OCI-LY7 (cell line): Measurements from ENCODE around the gene CUL2. TPM values are rescaled to one million over a fixed set of nuclear protein-coding genes. Genes with fewer than 3 reads are reported as not detected.

ENCODE experiments used
- BruUV-seq: library from RNA; stranded (reverse); fragments of 400-500 nt; replicated peaks from 2 replicates; lab custom pipeline; 2021; lab: Mats Ljungman, UMichigan
- CTCF ChIA-PET: fragments of 300-600 bp; sonication (Branson Sonifier 250); formaldehyde crosslinking; loops from one replicate; lab custom pipeline; 2022; ENCODE audit warnings: antibody characterized with exemption; ENCODE audit not compliant: unreplicated experiment; lab: Charles Lee
- POLR2A ChIA-PET: fragments of 300-600 bp; sonication (Branson Sonifier 250); formaldehyde crosslinking; loops from one replicate; lab custom pipeline; 2022; ENCODE audit warnings: antibody characterized with exemption; lab: Charles Lee
- DNase-seq: peaks from one replicate; pipeline ENCODE4 v3.0.0-alpha.2; 2015; ENCODE audit warnings: low spot score
- H2AFZ ChIP-seq: fragments of 200-600 bp; sonication (generic), shearing (Covaris generic); 2 replicates; pipeline ENCODE4 v1.6.1; 2014; ENCODE audit warnings: mild to moderate bottlenecking, antibody characterized with exemption, low read length, moderate library complexity
- H3K27ac ChIP-seq: fragments of 200-600 bp; sonication (generic); 2 replicates; pipeline ENCODE4 v1.5.1; 2014; ENCODE audit warnings: mixed run types, low read depth, mild to moderate bottlenecking, moderate library complexity, low read length, inconsistent platforms; ENCODE audit not compliant: poor library complexity, severe bottlenecking
- H3K36me3 ChIP-seq: fragments of 200-600 bp; sonication (generic); 2 replicates; pipeline ENCODE4 v1.6.1; 2014; ENCODE audit warnings: mild to moderate bottlenecking, antibody characterized with exemption, low read length, moderate library complexity, mixed read lengths; ENCODE audit not compliant: insufficient read depth
- H3K4me1 ChIP-seq: fragments of 200-600 bp; sonication (generic); 2 replicates; pipeline ENCODE4 v1.5.1; 2014; ENCODE audit warnings: mild to moderate bottlenecking, low read length; ENCODE audit not compliant: insufficient read depth, poor library complexity, severe bottlenecking
- H3K4me2 ChIP-seq: fragments of 200-600 bp; sonication (generic); 2 replicates; pipeline ENCODE4 v1.6.1; 2014; ENCODE audit warnings: mild to moderate bottlenecking, low read length
- H3K4me3 ChIP-seq: fragments of 200-600 bp; sonication (generic); 2 replicates; pipeline ENCODE4 v1.5.1; 2014; ENCODE audit warnings: mild to moderate bottlenecking, low read depth, low read length; ENCODE audit not compliant: poor library complexity, severe bottlenecking
- H3K79me2 ChIP-seq: fragments of 200-600 bp; sonication (generic); 2 replicates; pipeline ENCODE4 v1.6.1; 2016; ENCODE audit warnings: low read depth, mild to moderate bottlenecking, low read length, moderate library complexity, mixed read lengths; ENCODE audit not compliant: insufficient read depth
- H3K9me2 ChIP-seq: fragments of 200-600 bp; sonication (generic); 2 replicates; pipeline ENCODE4 v1.6.1; 2016; ENCODE audit warnings: mild to moderate bottlenecking, low read length, mixed read lengths; ENCODE audit not compliant: insufficient read depth
- H3K9me3 ChIP-seq: fragments of 200-600 bp; sonication (generic); 2 replicates; pipeline ENCODE4 v1.6.1; 2014; ENCODE audit warnings: mild to moderate bottlenecking, mixed run types, low read length, mixed read lengths
- H4K20me1 ChIP-seq: fragments of 200-600 bp; sonication (generic); 2 replicates; pipeline ENCODE4 v1.6.1; 2014; ENCODE audit warnings: mild to moderate bottlenecking, antibody characterized with exemption, low read length, moderate library complexity, mixed read lengths; ENCODE audit not compliant: insufficient read depth
- EZH2phosphoT487 ChIP-seq: fragments of 200-600 bp; sonication (generic); IDR thresholded peaks from 2 replicates; pipeline ENCODE4 v1.6.1; 2018; ENCODE audit warnings: low read depth, borderline replicate concordance, mild to moderate bottlenecking, mixed run types, antibody characterized with exemption, low read length, moderate library complexity, mixed read lengths
- intact Hi-C: fragments of 100-400 bp; cut with micrococcal nuclease; formaldehyde crosslinking; loops from one replicate; pipeline ENCODE4 v1.10.0; 2022; ENCODE audit not compliant: unreplicated experiment
- total RNA-seq, 2 experiments: library from RNA; depleted of rRNA in 1 of 2; stranded (reverse); fragments of >200 nt in 1 of 2; shearing (Covaris generic) in 1 of 2; gene quantifications; 2 replicates each; pipeline ENCODE4 v1.2.3, GENCODE V29; 2014 to 2022
- TF ChIP-seq, protein P1 (sequence below): fragments of 200-600 bp; sonication (generic); conservative IDR thresholded peaks from 2 replicates; pipeline ENCODE4 v1.5.1; 2014; ENCODE audit warnings: mild to moderate bottlenecking, antibody characterized with exemption, low read length, moderate library complexity, mixed read lengths

The CUL2 gene
- total RNA-seq, 2 experiments from 2014 or later, result 25.5 to 40.4 TPM

DNA sequence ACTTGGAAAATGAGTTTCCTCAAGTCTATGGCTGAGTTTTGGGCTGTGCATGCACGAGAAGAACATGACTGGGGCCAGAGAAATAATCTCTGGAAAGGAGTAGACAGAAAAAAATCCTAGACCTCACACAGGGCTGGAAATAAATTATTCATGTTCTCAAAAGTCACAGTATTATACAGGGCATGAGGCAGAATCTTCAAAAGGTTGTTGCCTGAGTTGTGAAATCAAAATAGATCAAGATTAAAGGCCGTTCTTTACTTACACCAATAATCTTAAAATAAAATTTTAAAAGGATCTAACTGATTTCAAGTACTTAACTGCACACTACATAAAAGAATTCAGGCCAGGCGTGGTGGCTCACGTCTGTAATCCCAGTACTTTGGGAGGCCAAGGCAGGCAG is 22.4 kb upstream of the CUL2 start:
- no TSS peak for BruUV-seq
- Histone ChIP-seq H3K4me2 (no peak overlapping the region), H2AFZ (no peak overlapping the region), H3K4me1 (no peaks in the 10 kb centered on the region), H3K36me3 (no peaks in the 10 kb centered on the region), H3K9me2 (no peaks in the 10 kb centered on the region), H3K4me3 (no peak overlapping the region), H4K20me1 (no peaks in the 10 kb centered on the region), H3K9me3 (no peaks in the 10 kb centered on the region), H3K79me2 (no peaks in the 10 kb centered on the region), H3K27ac (no peak overlapping the region)
- POLR2A ChIA-PET, result no interaction called here
- intact Hi-C loops, result no loop called here
- TF ChIP-seq, protein P1, sequence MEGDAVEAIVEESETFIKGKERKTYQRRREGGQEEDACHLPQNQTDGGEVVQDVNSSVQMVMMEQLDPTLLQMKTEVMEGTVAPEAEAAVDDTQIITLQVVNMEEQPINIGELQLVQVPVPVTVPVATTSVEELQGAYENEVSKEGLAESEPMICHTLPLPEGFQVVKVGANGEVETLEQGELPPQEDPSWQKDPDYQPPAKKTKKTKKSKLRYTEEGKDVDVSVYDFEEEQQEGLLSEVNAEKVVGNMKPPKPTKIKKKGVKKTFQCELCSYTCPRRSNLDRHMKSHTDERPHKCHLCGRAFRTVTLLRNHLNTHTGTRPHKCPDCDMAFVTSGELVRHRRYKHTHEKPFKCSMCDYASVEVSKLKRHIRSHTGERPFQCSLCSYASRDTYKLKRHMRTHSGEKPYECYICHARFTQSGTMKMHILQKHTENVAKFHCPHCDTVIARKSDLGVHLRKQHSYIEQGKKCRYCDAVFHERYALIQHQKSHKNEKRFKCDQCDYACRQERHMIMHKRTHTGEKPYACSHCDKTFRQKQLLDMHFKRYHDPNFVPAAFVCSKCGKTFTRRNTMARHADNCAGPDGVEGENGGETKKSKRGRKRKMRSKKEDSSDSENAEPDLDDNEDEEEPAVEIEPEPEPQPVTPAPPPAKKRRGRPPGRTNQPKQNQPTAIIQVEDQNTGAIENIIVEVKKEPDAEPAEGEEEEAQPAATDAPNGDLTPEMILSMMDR, result no peak
- no peak for TF ChIP-seq EZH2phosphoT487
- CTCF ChIA-PET, result no interaction called here
- no peak for DNase-seq

GRCh38 chr10:35103882-35104281 is 13.7 kb upstream of the CUL2 start:
- no peaks in the 10 kb centered on the region for H3K79me2 ChIP-seq
- H2AFZ ChIP-seq, result no peak overlapping the region
- intact Hi-C loops, result no loop called here
- H3K4me1 ChIP-seq, result no peaks in the 10 kb centered on the region
- H3K36me3 ChIP-seq, result no peaks in the 10 kb centered on the region
- H3K4me2 ChIP-seq, result no peak overlapping the region
- H3K9me3 ChIP-seq, result no peaks in the 10 kb centered on the region
- POLR2A ChIA-PET, result interaction anchor here (1.7 kb wide), 1 partner anchor 9 kb away, joined by 4 read pairs; no protein-coding TSS in a partner anchor
- TF ChIP-seq EZH2phosphoT487, result no peak
- TF ChIP-seq, protein P1, result no peak
- BruUV-seq, result no TSS peak
- CTCF ChIA-PET, result no interaction called here
- DNase-seq, result no peak
- no peak overlapping the region for H3K27ac ChIP-seq
- no peaks in the 10 kb centered on the region for H3K9me2 ChIP-seq
- H3K4me3 ChIP-seq, result no peak overlapping the region
- no peaks in the 10 kb centered on the region for H4K20me1 ChIP-seq

GRCh38 chr10:35097510-35097909 is 7.4 kb upstream of the CUL2 start:
- no peaks in the 10 kb centered on the region for H3K9me2 ChIP-seq
- H3K79me2 ChIP-seq, result no peaks in the 10 kb centered on the region
- no peaks in the 10 kb centered on the region for H3K4me1 ChIP-seq
- H2AFZ ChIP-seq, result no peak overlapping the region
- DNase-seq, result no peak
- no peak overlapping the region for H3K4me2 ChIP-seq
- no peaks in the 10 kb centered on the region for H4K20me1 ChIP-seq
- CTCF ChIA-PET, result no interaction called here
- intact Hi-C loops, result loop anchor here (10.0 kb wide), 1 partner anchor 237 kb away; the partner anchor contains the start of gene CCNY
- POLR2A ChIA-PET, result interaction anchor here (0.6 kb wide), 1 partner anchor 24 kb away, joined by 4 read pairs; no protein-coding TSS in a partner anchor
- no peak for TF ChIP-seq EZH2phosphoT487
- TF ChIP-seq, protein P1, result no peak
- peaks cover 9% of the 10 kb centered on the region for H3K9me3 ChIP-seq
- H3K27ac ChIP-seq, result no peak overlapping the region
- no peaks in the 10 kb centered on the region; the same call in 1 of the 2 replicates for H3K36me3 ChIP-seq
- H3K4me3 ChIP-seq, result no peak overlapping the region
- no TSS peak for BruUV-seq
